Lung microvascular endothelial cell (primary cell): ENCODE results near the gene CDT1. TPM values are rescaled to one million over a fixed set of nuclear protein-coding genes. Genes with fewer than 3 reads are reported as not detected.
"Not testable (repeated sequence)": the region's sequence is repeated elsewhere in the genome, so short reads cannot be mapped to it uniquely, and the experiment has no call there.

ENCODE experiments used
- DNase-seq, 2 donors: peaks; one replicate each; pipeline versions ENCODE4 v3.0.0 to v3.0.0-alpha.2; 2010; ENCODE audit warnings: low read depth in 2 of 2
- total RNA-seq: library from RNA; depleted of rRNA; stranded (reverse); fragments of >200 nt; gene quantifications from 2 replicates; pipeline ENCODE4 v1.2.1, GENCODE V29; 2014

CDT1 gene
- total RNA-seq, 1 donor from 2014 or later = 1.8 TPM

- DNase-seq = no peak
These were observed 13.3 kb downstream of the CDT1 start for GRCh38 chr16:88816736-88817535.

- DNase-seq = no peak
These were observed 14.4 kb downstream of the CDT1 start for GRCh38 chr16:88817785-88818574.

- no peak for DNase-seq
These were observed 14.9 kb downstream of the CDT1 start for GRCh38 chr16:88818575-88818874.

- no peak for DNase-seq
These were observed 15.5 kb downstream of the CDT1 start for GRCh38 chr16:88819126-88819525.

- no peak for DNase-seq
These were observed 16.9 kb downstream of the CDT1 start for GRCh38 chr16:88820385-88821025.

GRCh38 chr16:88821168-88821850 is 17.7 kb downstream of the CDT1 start:
- DNase-seq = no peak

GRCh38 chr16:88822281-88823040 is 18.9 kb downstream of the CDT1 start:
- DNase-seq = no peak

- not testable (repeated sequence) for DNase-seq
These were observed 20.1 kb downstream of the CDT1 start for GRCh38 chr16:88823646-88824045.

GRCh38 chr16:88824256-88825077 is 20.9 kb downstream of the CDT1 start:
- DNase-seq = no peak

GRCh38 chr16:88825146-88825545 is 21.6 kb downstream of the CDT1 start:
- DNase-seq = no peak

- no peak for DNase-seq
These were observed 22.7 kb downstream of the CDT1 start for GRCh38 chr16:88826070-88826840.

- no peak for DNase-seq
These were observed 24.1 kb downstream of the CDT1 start for GRCh38 chr16:88827727-88828126.

- DNase-seq = no peak
These were observed 25.1 kb downstream of the CDT1 start for GRCh38 chr16:88828711-88829110.

- DNase-seq = no peak
These were observed 26.7 kb downstream of the CDT1 start for GRCh38 chr16:88830258-88830657.

GRCh38 chr16:88830783-88831182 is 27.2 kb downstream of the CDT1 start:
- no peak for DNase-seq

GRCh38 chr16:88831838-88832237 is 28.2 kb downstream of the CDT1 start:
- no peak for DNase-seq

GRCh38 chr16:88833086-88833485 is 29.5 kb downstream of the CDT1 start:
- no peak for DNase-seq

GRCh38 chr16:88834670-88835069 is 31.1 kb downstream of the CDT1 start:
- no peak for DNase-seq

- no peak for DNase-seq
These were observed 31.8 kb downstream of the CDT1 start for GRCh38 chr16:88835383-88835782.

- no peak for DNase-seq
These were observed 32.2 kb downstream of the CDT1 start for GRCh38 chr16:88835818-88836217.
